GM23338 (cell line): Measurements from ENCODE around the gene MZB1. TPM values are rescaled to one million over a fixed set of nuclear protein-coding genes. Genes with fewer than 3 reads are reported as not detected.
"Not testable (repeated sequence)": the region's sequence is repeated elsewhere in the genome, so short reads cannot be mapped to it uniquely, and the experiment has no call there.

Experiments
- ATAC-seq: fragments of 200-7000 bp; cut with Tn5 transposase; 3 replicates; pipeline ENCODE4 v1.9.1; 2020
- DNase-seq: peaks from one replicate; pipeline ENCODE4 v3.0.0-alpha.2; 2015; ENCODE audit warnings: low spot score
- H2AFZ ChIP-seq: fragments of 200-600 bp; sonication (generic); 2 replicates; pipeline ENCODE4 v1.8.0; 2016; ENCODE audit warnings: antibody characterized with exemption, mild to moderate bottlenecking, moderate library complexity
- H3F3A ChIP-seq: fragments of 200-600 bp; sonication (generic); replicated peaks from 2 replicates; pipeline ENCODE4 v1.8.0; 2017; ENCODE audit warnings: antibody characterized with exemption, mixed run types, low read depth
- H3K27ac ChIP-seq: fragments of 200-600 bp; sonication (generic); 2 replicates; pipeline ENCODE4 v1.6.1; 2016; ENCODE audit warnings: low read depth
- H3K27me3 ChIP-seq: fragments of 200-600 bp; sonication (generic); 2 replicates; pipeline ENCODE4 v1.8.0; 2016; ENCODE audit warnings: mild to moderate bottlenecking, mixed run types, moderate library complexity; ENCODE audit not compliant: insufficient read depth
- H3K36me3 ChIP-seq: fragments of 200-600 bp; sonication (generic); 2 replicates; pipeline ENCODE4 v1.8.0; 2016; ENCODE audit warnings: mild to moderate bottlenecking; ENCODE audit not compliant: insufficient read depth
- H3K4me1 ChIP-seq: fragments of 200-600 bp; sonication (generic); 2 replicates; pipeline ENCODE4 v1.8.0; 2016; ENCODE audit warnings: mild to moderate bottlenecking, moderate library complexity; ENCODE audit not compliant: insufficient read depth
- H3K4me2 ChIP-seq: fragments of 200-600 bp; sonication (generic); 2 replicates; pipeline ENCODE4 v1.7.1; 2017; ENCODE audit warnings: mixed run types
- H3K4me3 ChIP-seq: fragments of 200-600 bp; sonication (generic); 2 replicates; pipeline ENCODE4 v1.6.1; 2016; ENCODE audit warnings: mixed run types
- H3K79me2 ChIP-seq: fragments of 200-600 bp; sonication (generic); replicated peaks from 2 replicates; pipeline ENCODE4 v1.8.0; 2017; ENCODE audit warnings: mild to moderate bottlenecking; ENCODE audit not compliant: insufficient read depth
- H3K9me2 ChIP-seq: fragments of 200-600 bp; sonication (generic); 2 replicates; pipeline ENCODE4 v1.8.0; 2017; ENCODE audit not compliant: insufficient read depth
- H4K20me1 ChIP-seq: fragments of 200-600 bp; sonication (generic); replicated peaks from 2 replicates; pipeline ENCODE4 v1.8.0; 2017; ENCODE audit warnings: mild to moderate bottlenecking; ENCODE audit not compliant: insufficient read depth
- H3K27ac Mint-ChIP-seq: 2 replicates; pipeline ENCODE4 v1.8.0; 2020; ENCODE audit warnings: inconsistent platforms, mild to moderate bottlenecking, moderate library complexity, mixed read lengths
- H3K27me3 Mint-ChIP-seq: 3 replicates; pipeline ENCODE4 v1.8.0; 2022; ENCODE audit warnings: low read depth, mild to moderate bottlenecking, moderate library complexity, mixed read lengths, inconsistent platforms; ENCODE audit not compliant: insufficient read depth, poor library complexity
- H3K36me3 Mint-ChIP-seq: 3 replicates; pipeline ENCODE4 v1.8.0; 2021; ENCODE audit warnings: low read depth, mild to moderate bottlenecking, inconsistent platforms, moderate library complexity, mixed read lengths
- H3K4me1 Mint-ChIP-seq: 3 replicates; pipeline ENCODE4 v1.8.0; 2020; ENCODE audit warnings: mild to moderate bottlenecking, inconsistent platforms, mixed read lengths
- H3K4me3 Mint-ChIP-seq: 3 replicates; pipeline ENCODE4 v1.8.0; 2021; ENCODE audit warnings: moderate library complexity, mild to moderate bottlenecking, inconsistent platforms, mixed read lengths
- H3K9me3 Mint-ChIP-seq: 3 replicates; pipeline ENCODE4 v1.8.0; 2020; ENCODE audit warnings: moderate library complexity, mild to moderate bottlenecking, inconsistent platforms, mixed read lengths
- EZH2phosphoT487 ChIP-seq: fragments of 200-600 bp; sonication (generic); IDR thresholded peaks from one replicate; pipeline ENCODE4 v1.8.1; 2018; ENCODE audit warnings: antibody characterized with exemption; ENCODE audit not compliant: unreplicated experiment
- REST ChIP-seq: IDR thresholded peaks from one replicate; pipeline ENCODE4 v1.6.1; 2018; ENCODE audit warnings: antibody characterized with exemption; ENCODE audit not compliant: unreplicated experiment
- ZNF114 ChIP-seq: fragments of 250-450 bp; sonication (Bioruptor Pico); IDR thresholded peaks from 2 replicates; pipeline ENCODE4 v1.5.0; 2020; ENCODE audit warnings: mild to moderate bottlenecking, moderate library complexity
- ZNF331 ChIP-seq: fragments of 250-450 bp; sonication (Bioruptor Pico); IDR thresholded peaks from 2 replicates; pipeline ENCODE4 v1.5.0; 2020; ENCODE audit warnings: low read depth, mild to moderate bottlenecking, moderate library complexity
- polyA plus RNA-seq: library from polyadenylated mRNA; unstranded; fragments of >200 nt; fragmentation: Nextera tagmentation; extraction: Ambion mirVana; gene quantifications from 2 replicates; pipeline ENCODE4 v1.2.1, GENCODE V29; 2016
- total RNA-seq: library from RNA; depleted of rRNA; stranded (reverse); fragments of >200 nt; shearing (Covaris generic); gene quantifications from 2 replicates; pipeline ENCODE4 v1.2.3, GENCODE V29; 2014
- TF ChIP-seq, protein P1 (sequence below): fragments of 250-450 bp; sonication (Bioruptor Pico); IDR thresholded peaks from 2 replicates; pipeline ENCODE4 v1.5.0; 2020; ENCODE audit warnings: mild to moderate bottlenecking, moderate library complexity

The MZB1 gene
- total and polyA plus RNA-seq, 2 experiments from 2014 or later: 0.52 to 1.6 TPM

DNA sequence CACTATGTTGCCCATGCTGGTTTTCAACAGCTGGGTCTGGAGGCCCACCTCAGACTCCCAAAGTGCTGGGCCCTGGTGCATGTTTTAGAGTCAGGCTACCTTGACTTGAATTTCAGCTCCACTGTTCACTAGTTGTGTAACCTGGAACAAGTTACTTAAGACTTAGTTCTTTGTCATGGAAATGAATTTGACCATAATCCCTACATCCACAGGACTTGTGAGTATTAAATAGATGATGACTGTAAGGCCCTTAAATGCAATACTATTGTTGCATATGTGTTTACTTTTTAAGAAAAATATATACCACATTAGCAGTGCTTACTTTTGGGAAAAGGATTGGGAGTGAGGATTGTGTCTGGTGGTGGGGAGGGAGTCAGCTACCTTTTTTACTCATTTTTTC is 31.6 kb downstream of the MZB1 start (continued):
- TF ChIP-seq, protein P1, sequence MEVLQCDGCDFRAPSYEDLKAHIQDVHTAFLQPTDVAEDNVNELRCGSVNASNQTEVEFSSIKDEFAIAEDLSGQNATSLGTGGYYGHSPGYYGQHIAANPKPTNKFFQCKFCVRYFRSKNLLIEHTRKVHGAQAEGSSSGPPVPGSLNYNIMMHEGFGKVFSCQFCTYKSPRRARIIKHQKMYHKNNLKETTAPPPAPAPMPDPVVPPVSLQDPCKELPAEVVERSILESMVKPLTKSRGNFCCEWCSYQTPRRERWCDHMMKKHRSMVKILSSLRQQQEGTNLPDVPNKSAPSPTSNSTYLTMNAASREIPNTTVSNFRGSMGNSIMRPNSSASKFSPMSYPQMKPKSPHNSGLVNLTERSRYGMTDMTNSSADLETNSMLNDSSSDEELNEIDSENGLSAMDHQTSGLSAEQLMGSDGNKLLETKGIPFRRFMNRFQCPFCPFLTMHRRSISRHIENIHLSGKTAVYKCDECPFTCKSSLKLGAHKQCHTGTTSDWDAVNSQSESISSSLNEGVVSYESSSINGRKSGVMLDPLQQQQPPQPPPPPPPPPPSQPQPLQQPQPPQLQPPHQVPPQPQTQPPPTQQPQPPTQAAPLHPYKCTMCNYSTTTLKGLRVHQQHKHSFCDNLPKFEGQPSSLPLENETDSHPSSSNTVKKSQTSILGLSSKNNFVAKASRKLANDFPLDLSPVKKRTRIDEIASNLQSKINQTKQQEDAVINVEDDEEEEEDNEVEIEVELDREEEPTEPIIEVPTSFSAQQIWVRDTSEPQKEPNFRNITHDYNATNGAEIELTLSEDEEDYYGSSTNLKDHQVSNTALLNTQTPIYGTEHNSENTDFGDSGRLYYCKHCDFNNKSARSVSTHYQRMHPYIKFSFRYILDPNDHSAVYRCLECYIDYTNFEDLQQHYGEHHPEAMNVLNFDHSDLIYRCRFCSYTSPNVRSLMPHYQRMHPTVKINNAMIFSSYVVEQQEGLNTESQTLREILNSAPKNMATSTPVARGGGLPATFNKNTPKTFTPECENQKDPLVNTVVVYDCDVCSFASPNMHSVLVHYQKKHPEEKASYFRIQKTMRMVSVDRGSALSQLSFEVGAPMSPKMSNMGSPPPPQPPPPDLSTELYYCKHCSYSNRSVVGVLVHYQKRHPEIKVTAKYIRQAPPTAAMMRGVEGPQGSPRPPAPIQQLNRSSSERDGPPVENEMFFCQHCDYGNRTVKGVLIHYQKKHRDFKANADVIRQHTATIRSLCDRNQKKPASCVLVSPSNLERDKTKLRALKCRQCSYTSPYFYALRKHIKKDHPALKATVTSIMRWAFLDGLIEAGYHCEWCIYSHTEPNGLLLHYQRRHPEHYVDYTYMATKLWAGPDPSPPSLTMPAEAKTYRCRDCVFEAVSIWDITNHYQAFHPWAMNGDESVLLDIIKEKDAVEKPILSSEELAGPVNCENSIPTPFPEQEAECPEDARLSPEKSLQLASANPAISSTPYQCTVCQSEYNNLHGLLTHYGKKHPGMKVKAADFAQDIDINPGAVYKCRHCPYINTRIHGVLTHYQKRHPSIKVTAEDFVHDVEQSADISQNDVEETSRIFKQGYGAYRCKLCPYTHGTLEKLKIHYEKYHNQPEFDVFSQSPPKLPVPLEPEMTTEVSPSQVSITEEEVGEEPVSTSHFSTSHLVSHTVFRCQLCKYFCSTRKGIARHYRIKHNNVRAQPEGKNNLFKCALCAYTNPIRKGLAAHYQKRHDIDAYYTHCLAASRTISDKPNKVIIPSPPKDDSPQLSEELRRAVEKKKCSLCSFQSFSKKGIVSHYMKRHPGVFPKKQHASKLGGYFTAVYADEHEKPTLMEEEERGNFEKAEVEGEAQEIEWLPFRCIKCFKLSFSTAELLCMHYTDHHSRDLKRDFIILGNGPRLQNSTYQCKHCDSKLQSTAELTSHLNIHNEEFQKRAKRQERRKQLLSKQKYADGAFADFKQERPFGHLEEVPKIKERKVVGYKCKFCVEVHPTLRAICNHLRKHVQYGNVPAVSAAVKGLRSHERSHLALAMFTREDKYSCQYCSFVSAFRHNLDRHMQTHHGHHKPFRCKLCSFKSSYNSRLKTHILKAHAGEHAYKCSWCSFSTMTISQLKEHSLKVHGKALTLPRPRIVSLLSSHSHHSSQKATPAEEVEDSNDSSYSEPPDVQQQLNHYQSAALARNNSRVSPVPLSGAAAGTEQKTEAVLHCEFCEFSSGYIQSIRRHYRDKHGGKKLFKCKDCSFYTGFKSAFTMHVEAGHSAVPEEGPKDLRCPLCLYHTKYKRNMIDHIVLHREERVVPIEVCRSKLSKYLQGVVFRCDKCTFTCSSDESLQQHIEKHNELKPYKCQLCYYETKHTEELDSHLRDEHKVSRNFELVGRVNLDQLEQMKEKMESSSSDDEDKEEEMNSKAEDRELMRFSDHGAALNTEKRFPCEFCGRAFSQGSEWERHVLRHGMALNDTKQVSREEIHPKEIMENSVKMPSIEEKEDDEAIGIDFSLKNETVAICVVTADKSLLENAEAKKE (CRISPR knock-in tag): no peak
- TF ChIP-seq REST: no peak
- no peak for TF ChIP-seq ZNF331 (CRISPR knock-in tag)
- no peak for TF ChIP-seq EZH2phosphoT487
- TF ChIP-seq ZNF114 (CRISPR knock-in tag): no peak

- not testable (repeated sequence) for H3K9me3 Mint-ChIP-seq, DNase-seq, H3K27ac Mint-ChIP-seq, H3K9me2 ChIP-seq, H3K4me1 Mint-ChIP-seq, H3K4me1 ChIP-seq, H3K4me3 ChIP-seq, H3K4me3 Mint-ChIP-seq, H3K27me3 ChIP-seq, H3K27me3 Mint-ChIP-seq, H3F3A ChIP-seq, H3K4me2 ChIP-seq, ATAC-seq, H2AFZ ChIP-seq, H3K36me3 ChIP-seq
- H3K79me2 ChIP-seq: peaks cover 100% of the 10 kb centered on the region
- H3K36me3 Mint-ChIP-seq: peaks cover 21% of the 10 kb centered on the region; the same call in 2 of the 3 replicates
- peaks cover 89% of the 10 kb centered on the region for H4K20me1 ChIP-seq
- peak overlapping the region; percentile 57; the same call in 1 of the 2 replicates for H3K27ac ChIP-seq
Measured at GRCh38 chr5:139355900-139356299, 33.8 kb downstream of the MZB1 start.
